ENCODE measurements around the gene PRR14. TPM values are rescaled to one million over a fixed set of nuclear protein-coding genes. Genes with fewer than 3 reads are reported as not detected.

The PRR14 gene
- total RNA-seq, 1 experiment from 2014 or later, result 77.6 TPM

- DNase-seq (ENCODE audit: low read depth, low spot score) (no peak), ATAC-seq (no peak)
- peaks cover 13% of the 10 kb centered on the region for H3K36me3 ChIP-seq (ENCODE audit: control insufficient read depth, insufficient read depth, low read length)
- TF ChIP-seq CTCF (IDR thresholded peaks at IDR 0.05) (no peak), POLR2AphosphoS5 (IDR thresholded peaks at IDR 0.05; ENCODE audit: low read depth, low read length) (no peak), REST (IDR thresholded peaks at IDR 0.05; ENCODE audit: insufficient read depth in 1 of 2, low read depth in 2 of 2, low read length in 1 of 2) (no peak), TCF7L2 (IDR thresholded peaks at IDR 0.05; ENCODE audit: low read depth, low read length) (no peak), SIN3A (IDR thresholded peaks at IDR 0.05; ENCODE audit: borderline replicate concordance, insufficient read depth, low read depth, low read length) (no peak)
- no TSS peak for BruUV-seq (replicated peaks)
- peaks cover 24% of the 10 kb centered on the region for H3K4me1 ChIP-seq (ENCODE audit: control insufficient read depth, insufficient read depth, low read length)
- no peaks in the 10 kb centered on the region for H3K9me3 ChIP-seq (ENCODE audit: control insufficient read depth, insufficient read depth, low read depth, low read length)
- H3K4me3 ChIP-seq (ENCODE audit: low read depth in 2 of 2, low read length in 2 of 2), result no peak overlapping the region
- H3K27me3 ChIP-seq (ENCODE audit: control insufficient read depth, insufficient read depth, low read length), result no peaks in the 10 kb centered on the region
- intact Hi-C loops (cut with micrococcal nuclease; ENCODE audit: unreplicated experiment), result no loop called here
- CTCF ChIA-PET, result no interaction called here
- no peak overlapping the region for H3K27ac ChIP-seq (ENCODE audit: low read length)
- POLR2A ChIA-PET, result interaction anchor here (0.7 kb wide), 1 partner anchor 42 kb away, joined by 3 read pairs; the partner anchor contains the start of gene SRCAP
- in situ Hi-C loops (cut with HindIII; ENCODE audit: low pct_unique_long_range_greater_than_20kb, low sequenced_read_pairs), result no loop called here
These were observed 5.6 kb downstream of the PRR14 start for GRCh38 chr16:30656388-30656787.

GRCh38 chr16:30656974-30657865 lies 6.5 kb downstream of the PRR14 start:
- no peaks in the 10 kb centered on the region for H3K9me3 ChIP-seq (ENCODE audit: control insufficient read depth, insufficient read depth, low read depth, low read length)
- H3K27me3 ChIP-seq (ENCODE audit: control insufficient read depth, insufficient read depth, low read length), result no peaks in the 10 kb centered on the region
- TF ChIP-seq CTCF (IDR thresholded peaks at IDR 0.05) (no peak), TCF7L2 (IDR thresholded peaks at IDR 0.05; ENCODE audit: low read depth, low read length) (no peak), POLR2AphosphoS5 (IDR thresholded peaks at IDR 0.05; ENCODE audit: low read depth, low read length) (no peak; the same call in 1 of the 2 replicates), SIN3A (IDR thresholded peaks at IDR 0.05; ENCODE audit: borderline replicate concordance, insufficient read depth, low read depth, low read length) (no peak), REST (IDR thresholded peaks at IDR 0.05; ENCODE audit: insufficient read depth in 1 of 2, low read depth in 2 of 2, low read length in 1 of 2) (no peak)
- ATAC-seq (peak; percentile 0; the same call in 1 of the 2 replicates), DNase-seq (ENCODE audit: low read depth, low spot score) (no peak)
- intact Hi-C loops (cut with micrococcal nuclease; ENCODE audit: unreplicated experiment), result no loop called here
- CTCF ChIA-PET, result no interaction called here
- H3K4me3 ChIP-seq (ENCODE audit: low read depth in 2 of 2, low read length in 2 of 2), result peak overlapping the region; percentile 51 to 77
- POLR2A ChIA-PET, result interaction anchor here (0.5 to 0.7 kb wide), 2 partner anchors 42 to 388 kb away, joined by 3 to 14 read pairs; partner anchors contain the start of gene SRCAP
- peaks cover 20% of the 10 kb centered on the region for H3K36me3 ChIP-seq (ENCODE audit: control insufficient read depth, insufficient read depth, low read length)
- in situ Hi-C loops (cut with HindIII; ENCODE audit: low pct_unique_long_range_greater_than_20kb, low sequenced_read_pairs), result no loop called here
- TSS peak; percentile 82 for BruUV-seq (replicated peaks)
- peak overlapping the region; percentile 95 for H3K27ac ChIP-seq (ENCODE audit: low read length)
- peaks cover 29% of the 10 kb centered on the region for H3K4me1 ChIP-seq (ENCODE audit: control insufficient read depth, insufficient read depth, low read length)

Measured in Panc1 (cell line).